ENCODE measurements around the gene ADGB.
"Not testable (repeated sequence)": the region's sequence is repeated elsewhere in the genome, so short reads cannot be mapped to it uniquely, and the experiment has no call there.

Gene ADGB

GRCh38 chr6:146795479-146796133 is 196.8 kb downstream of the ADGB start:
- DNase-seq (ENCODE audit: low spot score): no peak
- POLR2A ChIA-PET (ENCODE audit: low non-redundant PET): no interaction called here
- no peak overlapping the region for H3K27ac ChIP-seq
- no peak for TF ChIP-seq CTCF (conservative IDR thresholded peaks at IDR 0.05; ENCODE audit: low read depth)
- CTCF ChIA-PET: interaction anchor here (0.6 kb wide), 1 partner anchor 1334 kb away, joined by 3 read pairs; no protein-coding TSS in a partner anchor

GRCh38 chr6:146803167-146803566 is 204.4 kb downstream of the ADGB start:
- POLR2A ChIA-PET (ENCODE audit: low non-redundant PET); DNase-seq (ENCODE audit: low spot score); CTCF ChIA-PET; H3K27ac ChIP-seq: not testable (repeated sequence)

- ChIA-PET POLR2A (ENCODE audit: low non-redundant PET) (no interaction called here), CTCF (interaction anchor here (0.7 kb wide), 1 partner anchor 55 kb away, joined by 3 read pairs; no protein-coding TSS in a partner anchor)
- no peak overlapping the region for H3K27ac ChIP-seq
- DNase-seq (ENCODE audit: low spot score): no peak
- no peak for TF ChIP-seq CTCF (conservative IDR thresholded peaks at IDR 0.05; ENCODE audit: low read depth)
Observed at GRCh38 chr6:146803601-146804000, 204.8 kb downstream of the ADGB start.

GRCh38 chr6:146805546-146806325 is 207.0 kb downstream of the ADGB start:
- no peak for DNase-seq (ENCODE audit: low spot score)
- no peak for TF ChIP-seq CTCF (conservative IDR thresholded peaks at IDR 0.05; ENCODE audit: low read depth)
- ChIA-PET CTCF (no interaction called here), POLR2A (ENCODE audit: low non-redundant PET) (no interaction called here)
- no peak overlapping the region for H3K27ac ChIP-seq

- CTCF ChIA-PET; POLR2A ChIA-PET (ENCODE audit: low non-redundant PET); DNase-seq (ENCODE audit: low spot score); H3K27ac ChIP-seq: not testable (repeated sequence)
Observed at GRCh38 chr6:146809014-146809413, 210.2 kb downstream of the ADGB start.

- POLR2A ChIA-PET (ENCODE audit: low non-redundant PET): not testable (repeated sequence)
Observed at GRCh38 chr6:146812811-146813321, 214.1 kb downstream of the ADGB start.

GRCh38 chr6:146813554-146813953 is 214.8 kb downstream of the ADGB start:
- DNase-seq (ENCODE audit: low spot score): no peak
- no peak overlapping the region for H3K27ac ChIP-seq
- POLR2A ChIA-PET (ENCODE audit: low non-redundant PET): no interaction called here
- TF ChIP-seq CTCF (conservative IDR thresholded peaks at IDR 0.05; ENCODE audit: low read depth): no peak
- CTCF ChIA-PET: no interaction called here

More at GRCh38 chr6:146812811-146813321, 214.1 kb downstream of the ADGB start:
- H3K27ac ChIP-seq; DNase-seq (ENCODE audit: low spot score); CTCF ChIA-PET: not testable (repeated sequence)

- POLR2A ChIA-PET (ENCODE audit: low non-redundant PET): no interaction called here
- H3K27ac ChIP-seq: no peak overlapping the region
- CTCF ChIA-PET: interaction anchor here (0.7 kb wide), 1 partner anchor 44 kb away, joined by 3 read pairs; no protein-coding TSS in a partner anchor
- DNase-seq (ENCODE audit: low spot score): no peak
- TF ChIP-seq CTCF (conservative IDR thresholded peaks at IDR 0.05; ENCODE audit: low read depth): no peak
Observed at GRCh38 chr6:146814148-146814750, 215.5 kb downstream of the ADGB start.

- CTCF ChIA-PET; POLR2A ChIA-PET (ENCODE audit: low non-redundant PET); DNase-seq (ENCODE audit: low spot score); H3K27ac ChIP-seq: not testable (repeated sequence)
Observed at GRCh38 chr6:146815511-146816462, 217.0 kb downstream of the ADGB start.
